H1 (cell line): Measurements from ENCODE around the gene RPL7A. TPM values are rescaled to one million over a fixed set of nuclear protein-coding genes. Genes with fewer than 3 reads are reported as not detected.

Source experiments
- CBX8 ChIP-seq: fragments of 300-800, 300-1000 bp; sonication (generic); IDR thresholded peaks from 2 replicates; pipeline ENCODE4 v1.7.1; 2016; ENCODE audit warnings: low read depth, low read length, borderline replicate concordance
- CHD2 ChIP-seq: IDR thresholded peaks from 2 replicates; pipeline ENCODE4 v1.6.1; 2012; ENCODE audit warnings: low read length, improper control_type of control experiment
- GTF2F1 ChIP-seq: IDR thresholded peaks from 2 replicates; pipeline ENCODE4 v1.6.1; 2012; ENCODE audit warnings: low read depth, low read length, improper control_type of control experiment, borderline replicate concordance
- KDM1A ChIP-seq: fragments of 200-600, 300-600 bp; sonication (generic); IDR thresholded peaks from 2 replicates; pipeline ENCODE4 v1.7.1; 2016; ENCODE audit warnings: mild to moderate bottlenecking, low read length, borderline replicate concordance
- POU5F1 ChIP-seq: IDR thresholded peaks from 2 replicates; pipeline ENCODE4 v1.6.1; 2011; ENCODE audit warnings: low read depth, mild to moderate bottlenecking, low read length, moderate library complexity
- SIN3A ChIP-seq, 2 experiments: IDR thresholded peaks in 1 of 2; conservative IDR thresholded peaks in 1 of 2; 2 replicates each; pipeline ENCODE4 v1.6.1; 2011 to 2012; ENCODE audit warnings: low read length in 2 of 2, improper control_type of control experiment in 1 of 2, low read depth in 1 of 2, mild to moderate bottlenecking in 1 of 2
- SIRT6 ChIP-seq: IDR thresholded peaks from one replicate; pipeline ENCODE4 v1.7.1; 2012; ENCODE audit warnings: low read length, inconsistent platforms
- SUZ12 ChIP-seq: fragments of 200-600 bp; sonication (generic); IDR thresholded peaks from 2 replicates; pipeline ENCODE4 v1.6.1; 2012; ENCODE audit warnings: mild to moderate bottlenecking, inconsistent platforms, low read length, moderate library complexity, mixed read lengths
- polyA plus RNA-seq, 7 experiments: library from polyadenylated mRNA; depleted of rRNA in 3 of 7; stranded (reverse) in 5 of 7; unstranded in 2 of 7; fragments of >200 nt in 5 of 7; fragments of 200-250 nt in 2 of 7; gene quantifications; 1 replicate in 5 of 7; 2 replicates in 1 of 7; 4 replicates in 1 of 7; pipeline versions ENCODE4 v1.2.1 to v1.2.3, GENCODE V29; 2011 to 2013; ENCODE audit warnings: missing spikeins in 2 of 7, mixed read lengths in 2 of 7
- total RNA-seq: library from RNA; stranded (reverse); fragmentation: NEBNext Ultra II Directional; extraction: Animal tissue kit (Norgen Biotek cat#: 25700); gene quantifications from 2 replicates; pipeline ENCODE4 v1.2.1, GENCODE V29; 2021
- TF ChIP-seq, protein P1 (sequence below): IDR thresholded peaks from 2 replicates; pipeline ENCODE4 v1.6.1; 2011; ENCODE audit warnings: low read depth, mild to moderate bottlenecking, low read length; ENCODE audit not compliant: insufficient read depth

RPL7A gene
- total and polyA plus RNA-seq, 2 of the 8 experiments (the other 6 are each of a cell fraction or from before 2014, with no cell fraction given): 2,578 to 2,783 TPM

DNA sequence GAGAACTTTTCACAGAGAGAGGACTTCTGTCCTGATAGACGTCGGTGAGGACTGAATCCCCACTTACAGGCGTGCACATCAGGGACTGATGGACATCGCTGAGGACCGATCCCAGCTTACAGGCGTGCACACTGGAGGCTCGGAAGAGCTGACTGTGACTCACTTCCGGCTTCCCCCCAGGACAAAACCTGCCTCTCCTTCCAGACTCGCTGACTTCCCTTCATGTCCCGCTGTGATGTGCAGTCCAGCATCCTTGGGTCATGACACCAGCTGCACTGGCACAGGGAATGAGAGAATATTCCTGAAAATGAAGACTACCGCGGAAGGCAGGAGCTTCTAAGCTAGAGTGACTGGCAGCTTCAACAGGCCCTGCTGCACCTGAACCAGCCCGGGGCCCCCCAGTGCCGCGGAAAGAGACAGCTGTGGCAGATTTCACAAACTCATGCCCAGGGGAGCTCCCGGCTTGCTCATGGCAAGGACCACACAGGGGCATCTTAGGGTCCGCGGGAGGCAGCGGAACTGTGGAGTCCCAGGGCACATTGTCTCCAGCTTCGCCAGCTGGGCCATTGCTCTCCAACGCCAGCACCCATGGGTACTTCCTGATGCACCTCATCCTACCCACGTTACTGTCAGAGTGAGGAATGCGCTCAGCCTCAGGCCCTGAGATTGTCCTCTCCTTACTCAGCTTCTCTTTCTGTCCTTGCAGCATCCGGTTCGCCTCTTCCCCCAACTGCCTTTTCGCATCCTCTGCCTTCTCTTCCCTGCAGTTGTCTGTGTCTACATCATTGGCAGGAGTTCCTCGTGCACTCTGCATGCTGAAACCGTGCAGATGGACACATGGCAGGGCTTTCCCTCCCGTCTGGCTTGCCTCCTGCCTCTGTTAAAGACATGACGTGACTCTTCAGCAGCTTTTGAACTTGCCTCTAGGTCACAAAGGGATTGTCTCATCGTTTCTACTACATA lies 41.5 kb upstream of the RPL7A start (continued):
- TF ChIP-seq, protein P1, sequence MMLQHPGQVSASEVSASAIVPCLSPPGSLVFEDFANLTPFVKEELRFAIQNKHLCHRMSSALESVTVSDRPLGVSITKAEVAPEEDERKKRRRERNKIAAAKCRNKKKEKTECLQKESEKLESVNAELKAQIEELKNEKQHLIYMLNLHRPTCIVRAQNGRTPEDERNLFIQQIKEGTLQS: no peak
- TF ChIP-seq GTF2F1 (no peak), POU5F1 (no peak), CBX8 (no peak), SIRT6 (no peak), CHD2 (no peak), SIN3A (conservative IDR thresholded peaks at IDR 0.05 in 1 of 2, IDR thresholded peaks at IDR 0.05 in 1 of 2; ENCODE audit: low read depth in 1 of 2, low read length in 2 of 2) (no peak), SUZ12 (no peak), KDM1A (no peak)
